Hepatocyte (in vitro differentiated cells): ENCODE measurements around the gene BTG3. TPM values are rescaled to one million over a fixed set of nuclear protein-coding genes. Genes with fewer than 3 reads are reported as not detected.

Experiments used
- DNase-seq: peaks from one replicate; pipeline ENCODE4 v3.0.0-alpha.2; 2016; ENCODE audit warnings: low spot score
- H2AFZ ChIP-seq: fragments of 200-600 bp; sonication (generic); 2 replicates; pipeline ENCODE4 v1.6.0; 2016; ENCODE audit warnings: antibody characterized with exemption, mild to moderate bottlenecking
- H3K27ac ChIP-seq: fragments of 200-600 bp; sonication (generic); 2 replicates; pipeline ENCODE4 v1.5.1; 2016; ENCODE audit warnings: mild to moderate bottlenecking
- H3K27me3 ChIP-seq: fragments of 200-600 bp; sonication (generic); 2 replicates; pipeline ENCODE4 v1.6.1; 2016
- H3K36me3 ChIP-seq: fragments of 200-600 bp; sonication (generic); replicated peaks from 2 replicates; pipeline ENCODE4 v1.5.1; 2016; ENCODE audit warnings: low read depth; ENCODE audit not compliant: insufficient read depth
- H3K4me1 ChIP-seq: fragments of 200-600 bp; sonication (generic); 2 replicates; pipeline ENCODE4 v1.5.1; 2016; ENCODE audit warnings: mild to moderate bottlenecking, moderate library complexity; ENCODE audit not compliant: insufficient read depth
- H3K4me2 ChIP-seq: fragments of 200-600 bp; sonication (generic); 2 replicates; pipeline ENCODE4 v1.6.0; 2016
- H3K4me3 ChIP-seq: fragments of 200-600 bp; sonication (generic); 2 replicates; pipeline ENCODE4 v1.5.1; 2016; ENCODE audit warnings: mild to moderate bottlenecking
- H3K79me2 ChIP-seq: fragments of 200-600 bp; sonication (generic); 2 replicates; pipeline ENCODE4 v1.6.0; 2017; ENCODE audit warnings: mild to moderate bottlenecking
- H3K9me2 ChIP-seq: fragments of 200-600 bp; sonication (generic); replicated peaks from 2 replicates; pipeline ENCODE4 v1.6.0; 2017; ENCODE audit warnings: mild to moderate bottlenecking; ENCODE audit not compliant: insufficient read depth
- H3K9me3 ChIP-seq: fragments of 200-600 bp; sonication (generic); 2 replicates; pipeline ENCODE4 v1.5.1; 2016; ENCODE audit warnings: low read depth, mild to moderate bottlenecking
- H4K20me1 ChIP-seq: fragments of 200-600 bp; sonication (generic); 2 replicates; pipeline ENCODE4 v1.6.0; 2016; ENCODE audit warnings: mild to moderate bottlenecking; ENCODE audit not compliant: insufficient read depth, poor library complexity, severe bottlenecking
- CTCF ChIP-seq: fragments of 200-600 bp; sonication (generic); IDR thresholded peaks from 2 replicates; pipeline ENCODE4 v1.5.1; 2016; ENCODE audit warnings: antibody characterized with exemption, mild to moderate bottlenecking; ENCODE audit not compliant: poor library complexity
- EZH2 ChIP-seq: fragments of 200-600 bp; sonication (generic); IDR thresholded peaks from 2 replicates; pipeline ENCODE4 v1.6.1; 2016; ENCODE audit warnings: antibody characterized with exemption, mild to moderate bottlenecking, borderline replicate concordance
- EZH2phosphoT487 ChIP-seq: fragments of 200-600 bp; sonication (generic); IDR thresholded peaks from one replicate; pipeline ENCODE4 v1.6.1; 2018; ENCODE audit warnings: antibody characterized with exemption, mild to moderate bottlenecking, low read depth, moderate library complexity; ENCODE audit not compliant: unreplicated experiment, severe bottlenecking
- WGBS: methylation state at CpG from one replicate; pipeline ENCODE4 v1.1.6; 2016; ENCODE audit warnings: low lambda C conversion rate; ENCODE audit errors: missing lambda C conversion rate; 5-methylcytosine and 5-hydroxymethylcytosine counted together
- polyA plus RNA-seq: library from polyadenylated mRNA; unstranded; fragments of >200 nt; fragmentation: Nextera tagmentation; extraction: Ambion mirVana; gene quantifications from 2 replicates; pipeline ENCODE4 v1.2.1, GENCODE V29; 2016
- small RNA-seq: library from RNA; depleted of rRNA; stranded (forward); fragments of <200 nt; gene quantifications from one replicate; pipeline ENCODE3, GENCODE V24; 2014
- total RNA-seq: library from RNA; depleted of rRNA; stranded (reverse); fragments of >200 nt; gene quantifications from 2 replicates; pipeline ENCODE4 v1.2.3, GENCODE V29; 2014

The BTG3 gene
- total and polyA plus RNA-seq, 2 experiments from 2014 or later: 50.7 to 57.0 TPM

GRCh38 chr21:17548262-17548661, 64.4 kb downstream of the BTG3 start:
- Histone ChIP-seq H3K36me3 (no peaks in the 10 kb centered on the region), H3K9me3 (no peaks in the 10 kb centered on the region), H3K27me3 (no peaks in the 10 kb centered on the region), H2AFZ (no peak overlapping the region), H3K4me3 (no peak overlapping the region), H3K4me2 (no peak overlapping the region), H3K79me2 (peaks cover 58% of the 10 kb centered on the region), H3K4me1 (peaks cover 5% of the 10 kb centered on the region), H4K20me1 (peaks cover 5% of the 10 kb centered on the region), H3K9me2 (no peaks in the 10 kb centered on the region), H3K27ac (no peak overlapping the region)
- 63% methylated on average over 7 of the region's 7 CpGs for WGBS
- no peak for TF ChIP-seq EZH2
- TF ChIP-seq EZH2phosphoT487: no peak
- no peak for TF ChIP-seq CTCF
- no peak for DNase-seq

- H3K27ac ChIP-seq: no peak overlapping the region
- H3K36me3 ChIP-seq: no peaks in the 10 kb centered on the region
- no peak for TF ChIP-seq CTCF
- no peak for TF ChIP-seq EZH2
- TF ChIP-seq EZH2phosphoT487: no peak
Measured at GRCh38 chr21:17545007-17545406, 67.7 kb downstream of the BTG3 start.

More at GRCh38 chr21:17545007-17545406, 67.7 kb downstream of the BTG3 start:
- H3K27me3 ChIP-seq: no peaks in the 10 kb centered on the region
- H3K9me3 ChIP-seq: no peaks in the 10 kb centered on the region
- H3K4me3 ChIP-seq: no peak overlapping the region
- WGBS: 82% methylated on average over 1 of the region's 1 CpG
- peaks cover 79% of the 10 kb centered on the region for H3K79me2 ChIP-seq
- H4K20me1 ChIP-seq: peaks cover 8% of the 10 kb centered on the region
- H2AFZ ChIP-seq: no peak overlapping the region
- no peaks in the 10 kb centered on the region for H3K9me2 ChIP-seq
- H3K4me2 ChIP-seq: no peak overlapping the region
- no peak for DNase-seq
- peaks cover 21% of the 10 kb centered on the region for H3K4me1 ChIP-seq

Small RNA genes within 50 kb of the gene (small RNA-seq; reads per million reads assigned to genes)
- gene RF00019: not detected

Other genes with a start within 250 kb of the BTG3 start
- 88.9 and 93.4 TPM in 2 replicates for gene CXADR, start 99.9 kb downstream of the BTG3 start, total RNA-seq
- gene CXADR, start 99.9 kb downstream of the BTG3 start, polyA plus RNA-seq: 66.3 and 75.0 TPM in 2 replicates
- gene C21orf91, start 206.5 kb upstream of the BTG3 start, total RNA-seq: 11.1 and 13.6 TPM in 2 replicates
- 3.9 and 6.2 TPM in 2 replicates for gene C21orf91, start 206.5 kb upstream of the BTG3 start, polyA plus RNA-seq